H1 (cell line): ENCODE results near the gene IRAK1BP1. TPM values are rescaled to one million over a fixed set of nuclear protein-coding genes. Genes with fewer than 3 reads are reported as not detected.

Experiments
- CTCF ChIA-PET: fragments of 300-600 bp; sonication (Branson Sonifier 250); formaldehyde crosslinking; loops from one replicate; lab custom pipeline; 2021; ENCODE audit not compliant: partially characterized antibody; lab: Charles Lee
- POLR2A ChIA-PET: fragments of 300-600 bp; sonication (Branson Sonifier 250); formaldehyde crosslinking; loops from one replicate; lab custom pipeline; 2021; ENCODE audit warnings: inconsistent platforms; ENCODE audit not compliant: partially characterized antibody; lab: Charles Lee
- DNase-seq, 2 experiments: peaks; one replicate each; pipeline versions ENCODE4 v3.0.0 to v3.0.0-alpha.2; 2010 to 2022; ENCODE audit warnings: low spot score in 2 of 2, low read depth in 1 of 2, mixed read lengths in 1 of 2
- FAIRE-seq: peaks from 2 replicates; lab custom pipeline; 2011; peaks lifted over from hg19 to GRCh38; lab: Jason Lieb, UNC
- H2AFZ ChIP-seq: 2 replicates; pipeline ENCODE4 v1.8.1; 2012; ENCODE audit warnings: low read length, inconsistent platforms
- H2AK5ac ChIP-seq: 2 replicates; pipeline ENCODE4 v1.6.1; 2013; ENCODE audit warnings: low read depth, low read length
- H2BK120ac ChIP-seq: replicated peaks from 2 replicates; pipeline ENCODE3; 2013; ENCODE audit warnings: low read depth, low read length, inconsistent platforms
- H2BK12ac ChIP-seq: 2 replicates; pipeline ENCODE4 v1.6.1; 2013; ENCODE audit warnings: low read depth, low read length
- H2BK15ac ChIP-seq: 2 replicates; pipeline ENCODE4 v1.6.1; 2013; ENCODE audit warnings: low read length
- H2BK20ac ChIP-seq: 2 replicates; pipeline ENCODE4 v1.6.1; 2013; ENCODE audit warnings: low read length
- H2BK5ac ChIP-seq: 2 replicates; pipeline ENCODE4 v1.6.1; 2013; ENCODE audit warnings: low read depth, low read length
- H3K14ac ChIP-seq: 2 replicates; pipeline ENCODE4 v1.6.1; 2013; ENCODE audit warnings: inconsistent platforms; ENCODE audit not compliant: insufficient read length
- H3K18ac ChIP-seq: 2 replicates; pipeline ENCODE4 v1.6.1; 2013; ENCODE audit warnings: low read length; ENCODE audit errors: extremely low read depth
- H3K23ac ChIP-seq: 2 replicates; pipeline ENCODE4 v1.6.1; 2013; ENCODE audit warnings: inconsistent platforms; ENCODE audit not compliant: insufficient read length
- H3K23me2 ChIP-seq: 2 replicates; pipeline ENCODE4 v1.6.1; 2013; ENCODE audit warnings: low read depth, low read length
- H3K27ac ChIP-seq: 2 replicates; pipeline ENCODE4 v1.6.1; 2011; ENCODE audit warnings: low read depth, low read length, inconsistent platforms
- H3K27me3 ChIP-seq, 4 experiments: replicated peaks in 1 of 4; 1 replicate in 1 of 4; 2 replicates in 3 of 4; pipeline versions ENCODE4 v1.6.1 to v1.8.1; 2011 to 2013; ENCODE audit warnings: low read length in 3 of 4, mild to moderate bottlenecking in 3 of 4, inconsistent platforms in 2 of 4, mixed read lengths in 2 of 4, moderate library complexity in 1 of 4; ENCODE audit not compliant: control insufficient read depth in 3 of 4, insufficient read depth in 3 of 4; ENCODE audit errors: extremely low read depth in 1 of 4
- H3K36me3 ChIP-seq, 4 experiments: 2 replicates each; pipeline versions ENCODE4 v1.6.1 to v1.8.1; 2011 to 2013; ENCODE audit warnings: mild to moderate bottlenecking in 4 of 4, low read length in 3 of 4, moderate library complexity in 2 of 4, control low read depth in 1 of 4, inconsistent platforms in 1 of 4; ENCODE audit not compliant: insufficient read depth in 4 of 4, control insufficient read depth in 2 of 4
- H3K4ac ChIP-seq: replicated peaks from 2 replicates; pipeline ENCODE3; 2013; ENCODE audit warnings: low read length, low read depth, mixed read lengths, inconsistent platforms; ENCODE audit not compliant: insufficient read length
- H3K4me1 ChIP-seq, 4 experiments: replicated peaks in 1 of 4; 1 replicate in 1 of 4; 2 replicates in 3 of 4; pipeline versions ENCODE4 v1.6.1 to v1.8.1; 2011 to 2013; ENCODE audit warnings: low read length in 3 of 4, inconsistent platforms in 2 of 4, mixed read lengths in 1 of 4; ENCODE audit not compliant: insufficient read depth in 4 of 4, control insufficient read depth in 3 of 4
- H3K4me2 ChIP-seq, 2 experiments: 2 replicates each; pipeline versions ENCODE4 v1.6.1 to v1.8.1; 2011 to 2013; ENCODE audit warnings: low read depth in 2 of 2, low read length in 2 of 2, control low read depth in 1 of 2, inconsistent platforms in 1 of 2, mild to moderate bottlenecking in 1 of 2; ENCODE audit not compliant: insufficient read depth in 1 of 2
- H3K4me3 ChIP-seq, 4 experiments: fragments of 200-600, 300-600 bp in 1 of 4; sonication (generic), shearing (Covaris generic), sonication (Bioruptor Twin) in 1 of 4; 2 replicates each; pipeline versions ENCODE4 v1.5.1 to v1.8.1; 2011 to 2016; ENCODE audit warnings: low read length in 4 of 4, low read depth in 3 of 4, control low read depth in 2 of 4, inconsistent platforms in 2 of 4, mild to moderate bottlenecking in 2 of 4, mixed read lengths in 1 of 4, moderate library complexity in 1 of 4; ENCODE audit not compliant: insufficient read depth in 2 of 4; ENCODE audit errors: extremely low read depth in 1 of 4
- H3K56ac ChIP-seq: replicated peaks from 2 replicates; pipeline ENCODE3; 2013; ENCODE audit warnings: low read depth, mild to moderate bottlenecking, mixed read lengths, low read length, inconsistent platforms; ENCODE audit not compliant: insufficient read length
- H3K79me1 ChIP-seq: 2 replicates; pipeline ENCODE4 v1.6.1; 2013; ENCODE audit warnings: low read depth, low read length, control low read depth
- H3K79me2 ChIP-seq, 2 experiments: 2 replicates each; pipeline versions ENCODE4 v1.6.1 to v1.8.1; 2012 to 2013; ENCODE audit warnings: low read length in 2 of 2, mild to moderate bottlenecking in 2 of 2, inconsistent platforms in 1 of 2; ENCODE audit not compliant: insufficient read depth in 2 of 2, control insufficient read depth in 1 of 2
- H3K9ac ChIP-seq, 4 experiments: replicated peaks in 1 of 4; 1 replicate in 1 of 4; 2 replicates in 3 of 4; pipeline versions ENCODE4 v1.6.1 to v1.8.1; 2011 to 2013; ENCODE audit warnings: low read depth in 3 of 4, low read length in 3 of 4, control low read depth in 2 of 4, mild to moderate bottlenecking in 2 of 4, moderate library complexity in 2 of 4, inconsistent platforms in 1 of 4; ENCODE audit errors: extremely low read depth in 1 of 4
- H3K9me3 ChIP-seq, 2 experiments: 2 replicates each; pipeline versions ENCODE4 v1.6.1 to v1.8.1; 2012 to 2013; ENCODE audit warnings: mild to moderate bottlenecking in 2 of 2, moderate library complexity in 2 of 2, control low read depth in 1 of 2, inconsistent platforms in 1 of 2, low read depth in 1 of 2, low read length in 1 of 2, mixed read lengths in 1 of 2; ENCODE audit not compliant: insufficient read depth in 2 of 2
- H4K20me1 ChIP-seq, 2 experiments: replicated peaks in 1 of 2; 2 replicates each; pipeline versions ENCODE3 to v1.8.1; 2011 to 2013; ENCODE audit warnings: inconsistent platforms in 2 of 2, low read length in 2 of 2, mild to moderate bottlenecking in 1 of 2; ENCODE audit not compliant: insufficient read depth in 2 of 2, control insufficient read depth in 1 of 2
- H4K5ac ChIP-seq: 2 replicates; pipeline ENCODE4 v1.6.1; 2013; ENCODE audit warnings: low read length, low read depth, mixed read lengths, inconsistent platforms; ENCODE audit not compliant: insufficient read length
- H4K8ac ChIP-seq: 2 replicates; pipeline ENCODE4 v1.8.0; 2013; ENCODE audit warnings: mild to moderate bottlenecking, moderate library complexity, low read length, inconsistent platforms; ENCODE audit not compliant: insufficient read depth; ENCODE audit errors: extremely low read depth
- H4K91ac ChIP-seq: replicated peaks from 2 replicates; pipeline ENCODE3; 2013; ENCODE audit warnings: low read length, mixed read lengths, inconsistent platforms; ENCODE audit not compliant: insufficient read length
- BRCA1 ChIP-seq: IDR thresholded peaks from 2 replicates; pipeline ENCODE4 v1.6.1; 2012; ENCODE audit warnings: low read depth, low read length, improper control_type of control experiment
- EGR1 ChIP-seq: IDR thresholded peaks from 2 replicates; pipeline ENCODE4 v1.6.1; 2011; ENCODE audit warnings: low read depth, low read length, borderline replicate concordance
- JUND ChIP-seq: IDR thresholded peaks from 2 replicates; pipeline ENCODE4 v1.6.1; 2011; ENCODE audit warnings: mild to moderate bottlenecking, improper control_type of control experiment, low read length
- POLR2A ChIP-seq, 2 experiments: IDR thresholded peaks; 1 replicate in 1 of 2; 2 replicates in 1 of 2; pipeline ENCODE4 v1.6.1; 2011; ENCODE audit warnings: low read depth in 2 of 2, low read length in 2 of 2, mild to moderate bottlenecking in 2 of 2; ENCODE audit errors: control extremely low read depth in 1 of 2
- RXRA ChIP-seq: IDR thresholded peaks from 2 replicates; pipeline ENCODE4 v1.6.1; 2011; ENCODE audit warnings: low read depth, mild to moderate bottlenecking, low read length, moderate library complexity; ENCODE audit not compliant: insufficient read depth
- SP1 ChIP-seq: IDR thresholded peaks from 2 replicates; pipeline ENCODE4 v1.6.1; 2011; ENCODE audit warnings: low read depth, low read length
- TBP ChIP-seq: IDR thresholded peaks from 2 replicates; pipeline ENCODE4 v1.6.1; 2011; ENCODE audit warnings: low read depth, low read length, improper control_type of control experiment
- polyA plus RNA-seq, 7 experiments: library from polyadenylated mRNA; depleted of rRNA in 3 of 7; stranded (reverse) in 5 of 7; unstranded in 2 of 7; fragments of >200 nt in 5 of 7; fragments of 200-250 nt in 2 of 7; gene quantifications; 1 replicate in 5 of 7; 2 replicates in 1 of 7; 4 replicates in 1 of 7; pipeline versions ENCODE4 v1.2.1 to v1.2.3, GENCODE V29; 2011 to 2013; ENCODE audit warnings: missing spikeins in 2 of 7, mixed read lengths in 2 of 7
- total RNA-seq: library from RNA; stranded (reverse); fragmentation: NEBNext Ultra II Directional; extraction: Animal tissue kit (Norgen Biotek cat#: 25700); gene quantifications from 2 replicates; pipeline ENCODE4 v1.2.1, GENCODE V29; 2021
- TF ChIP-seq, protein P1 (sequence below), 3 experiments: IDR thresholded peaks; 1 replicate in 2 of 3; 2 replicates in 1 of 3; pipeline versions ENCODE4 v1.5.1 to v1.6.1; 2011; ENCODE audit warnings: low read length in 3 of 3, mild to moderate bottlenecking in 3 of 3, inconsistent platforms in 2 of 3, low read depth in 1 of 3, moderate library complexity in 1 of 3; ENCODE audit not compliant: insufficient read depth in 1 of 3; ENCODE audit errors: control extremely low read depth in 1 of 3

IRAK1BP1 gene
- total and polyA plus RNA-seq, 2 of the 8 experiments (the other 6 are each of a cell fraction or from before 2014, with no cell fraction given): 3.7 to 4.7 TPM

DNA sequence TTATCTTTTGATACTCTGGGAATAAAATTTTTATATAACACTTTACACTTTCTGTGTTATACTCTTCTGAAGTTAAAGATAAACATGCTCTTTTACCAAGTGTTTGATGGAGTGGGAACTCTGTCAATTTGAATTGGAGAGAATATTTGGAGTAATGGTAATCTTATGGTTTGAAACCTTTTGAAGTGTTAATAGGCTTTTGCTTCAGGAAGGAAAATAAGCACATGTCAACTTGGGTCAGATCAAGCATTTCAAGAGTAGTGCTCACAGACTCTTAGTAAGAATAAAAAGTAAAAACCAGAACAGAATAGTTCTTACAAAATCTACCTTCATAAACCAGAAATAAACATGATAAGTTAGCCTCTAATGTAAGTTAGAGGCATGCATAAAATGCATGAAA is 24.4 kb upstream of the IRAK1BP1 start:
- Histone ChIP-seq H4K5ac (no peak overlapping the region), H3K4me3 (peak overlapping the region in 1 of 4 experiments; percentile 1; a peak in 1 of 8 replicates), H3K27ac (no peak overlapping the region), H4K8ac (no peak overlapping the region), H3K9ac (no peak overlapping the region), H3K4me1 (peaks cover 0 to 9% (median 4%) of the 10 kb centered on the region in 4 experiments; a peak in 4 of 7 replicates), H2BK5ac (no peak overlapping the region), H2BK20ac (no peak overlapping the region), H2BK15ac (no peak overlapping the region), H3K79me1 (no peaks in the 10 kb centered on the region), H3K27me3 (no peaks in the 10 kb centered on the region), H3K14ac (no peak overlapping the region), H3K79me2 (no peaks in the 10 kb centered on the region), H3K9me3 (no peaks in the 10 kb centered on the region), H3K4me2 (peak overlapping the region; percentile 23 to 25; a peak in 1 of 4 replicates), H2BK120ac (no peak overlapping the region), H2AFZ (no peak overlapping the region), H2AK5ac (no peak overlapping the region), H4K91ac (no peak overlapping the region), H3K4ac (no peak overlapping the region), H2BK12ac (no peak overlapping the region), H3K36me3 (no peaks in the 10 kb centered on the region), H3K18ac (no peak overlapping the region), H3K23ac (no peak overlapping the region), H3K56ac (no peak overlapping the region), H4K20me1 (no peaks in the 10 kb centered on the region), H3K23me2 (no peaks in the 10 kb centered on the region)
- DNase-seq (no peak), FAIRE-seq (no peak)
- CTCF ChIA-PET: no interaction called here
- POLR2A ChIA-PET: no interaction called here
- TF ChIP-seq, protein P1, sequence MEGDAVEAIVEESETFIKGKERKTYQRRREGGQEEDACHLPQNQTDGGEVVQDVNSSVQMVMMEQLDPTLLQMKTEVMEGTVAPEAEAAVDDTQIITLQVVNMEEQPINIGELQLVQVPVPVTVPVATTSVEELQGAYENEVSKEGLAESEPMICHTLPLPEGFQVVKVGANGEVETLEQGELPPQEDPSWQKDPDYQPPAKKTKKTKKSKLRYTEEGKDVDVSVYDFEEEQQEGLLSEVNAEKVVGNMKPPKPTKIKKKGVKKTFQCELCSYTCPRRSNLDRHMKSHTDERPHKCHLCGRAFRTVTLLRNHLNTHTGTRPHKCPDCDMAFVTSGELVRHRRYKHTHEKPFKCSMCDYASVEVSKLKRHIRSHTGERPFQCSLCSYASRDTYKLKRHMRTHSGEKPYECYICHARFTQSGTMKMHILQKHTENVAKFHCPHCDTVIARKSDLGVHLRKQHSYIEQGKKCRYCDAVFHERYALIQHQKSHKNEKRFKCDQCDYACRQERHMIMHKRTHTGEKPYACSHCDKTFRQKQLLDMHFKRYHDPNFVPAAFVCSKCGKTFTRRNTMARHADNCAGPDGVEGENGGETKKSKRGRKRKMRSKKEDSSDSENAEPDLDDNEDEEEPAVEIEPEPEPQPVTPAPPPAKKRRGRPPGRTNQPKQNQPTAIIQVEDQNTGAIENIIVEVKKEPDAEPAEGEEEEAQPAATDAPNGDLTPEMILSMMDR (IDR thresholded peaks at IDR 0.05; ENCODE audit: control extremely low read depth in 1 of 3, insufficient read depth in 1 of 3, low read depth in 1 of 3, low read length in 3 of 3): no peak
- TF ChIP-seq BRCA1: no peak
- TF ChIP-seq EGR1: no peak
- TF ChIP-seq JUND: no peak
- no peak for TF ChIP-seq POLR2A (IDR thresholded peaks at IDR 0.05; ENCODE audit: control extremely low read depth in 1 of 2, low read depth in 2 of 2, low read length in 2 of 2)
- no peak for TF ChIP-seq RXRA
- TF ChIP-seq TBP: no peak
- TF ChIP-seq SP1: no peak
